ENCODE measurements around the gene SPESP1. TPM values are rescaled to one million over a fixed set of nuclear protein-coding genes. Genes with fewer than 3 reads are reported as not detected.

Gene SPESP1
- total and polyA plus RNA-seq, 2 donors (not counting 3 experiments of a cell fraction or from before 2014, with no cell fraction given) = 1.5 to 2.0 TPM

DNA sequence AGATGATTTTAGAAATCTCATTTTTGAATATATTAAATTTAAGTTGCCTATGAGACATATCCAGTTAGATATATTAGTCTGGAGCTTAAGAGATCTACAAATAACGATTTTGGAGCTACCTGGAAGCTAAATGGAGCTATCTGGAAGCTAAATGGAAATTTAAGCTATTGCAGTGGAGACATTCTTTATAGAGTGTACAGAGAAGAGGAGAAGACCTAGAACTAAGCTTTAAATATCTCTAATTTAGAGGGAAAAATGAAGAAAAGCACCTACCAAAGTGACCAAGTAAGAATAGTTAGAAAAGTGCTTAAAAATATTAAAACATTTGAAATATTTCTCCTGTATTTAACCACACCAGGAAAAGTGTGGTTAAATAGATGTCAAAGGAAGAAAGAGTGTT lies 28.3 kb downstream of the SPESP1 start:
- DNase-seq (ENCODE audit: low read depth, low spot score) (no peak), FAIRE-seq (no peak)
- no peak overlapping the region for H2AFZ ChIP-seq (ENCODE audit: low read depth, low read length)
- TF ChIP-seq EZH2 (IDR thresholded peaks at IDR 0.05; ENCODE audit: borderline replicate concordance, low read depth, low read length, severe bottlenecking) (no peak), POLR2AphosphoS5 (IDR thresholded peaks at IDR 0.05; ENCODE audit: insufficient read depth, low read depth, low read length) (no peak), JUN (IDR thresholded peaks at IDR 0.05; ENCODE audit: borderline replicate concordance, insufficient read depth, insufficient read length, low read depth) (no peak), GATA2 (IDR thresholded peaks at IDR 0.05; ENCODE audit: insufficient read depth, insufficient read length, low read depth, low read length) (no peak)
- TF ChIP-seq, protein P1, sequence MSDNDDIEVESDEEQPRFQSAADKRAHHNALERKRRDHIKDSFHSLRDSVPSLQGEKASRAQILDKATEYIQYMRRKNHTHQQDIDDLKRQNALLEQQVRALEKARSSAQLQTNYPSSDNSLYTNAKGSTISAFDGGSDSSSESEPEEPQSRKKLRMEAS (IDR thresholded peaks at IDR 0.05; ENCODE audit: insufficient read depth, insufficient read length) = no peak
- H4K20me1 ChIP-seq (replicated peaks; ENCODE audit: control insufficient read depth, extremely low read depth, insufficient read depth, low read length) = no peaks in the 10 kb centered on the region
- intact Hi-C loops (cut with micrococcal nuclease) (no loop called here), dilution Hi-C loops (cut with MboI; ENCODE audit: extremely low pct_ligation_motif_present, low sequenced_read_pairs) (no loop called here)
- H3K27ac ChIP-seq (ENCODE audit: insufficient read depth, low read depth, low read length) = no peak overlapping the region
- H3K79me2 ChIP-seq (ENCODE audit: control insufficient read depth, insufficient read depth, low read length) = no peaks in the 10 kb centered on the region
- BruUV-seq (replicated peaks) = no TSS peak
- H3K9me1 ChIP-seq (replicated peaks; ENCODE audit: control insufficient read depth, extremely low read depth, insufficient read depth, low read length) = no peaks in the 10 kb centered on the region
- no peak overlapping the region for H3K9ac ChIP-seq (replicated peaks; ENCODE audit: extremely low read depth, insufficient read depth, low read length)
- no peaks in the 10 kb centered on the region for H3K4me1 ChIP-seq (ENCODE audit: control insufficient read depth, extremely low read depth, insufficient read depth, low read length)
- no peak overlapping the region for H3K4me2 ChIP-seq (ENCODE audit: insufficient read depth, low read length)
- POLR2A ChIA-PET = no interaction called here
- H3K9me3 ChIP-seq (replicated peaks; ENCODE audit: control insufficient read depth, insufficient read depth, low read length) = no peaks in the 10 kb centered on the region
- H3K36me3 ChIP-seq (ENCODE audit: control insufficient read depth in 2 of 2, extremely low read depth in 1 of 2, insufficient read depth in 2 of 2, low read length in 2 of 2) = no peaks in the 10 kb centered on the region
- peaks cover 2 to 10% of the 10 kb centered on the region in 2 experiments for H3K27me3 ChIP-seq (ENCODE audit: control insufficient read depth in 2 of 2, insufficient read depth in 2 of 2, low read length in 2 of 2)
- no peak overlapping the region for H3K4me3 ChIP-seq (replicated peaks in 1 of 3; ENCODE audit: insufficient read depth in 1 of 3, low read depth in 1 of 3, low read length in 3 of 3)
- CTCF ChIA-PET = interaction anchor here (0.9 to 1.0 kb wide), 2 partner anchors 9 to 73 kb away, joined by 3 read pairs; no protein-coding TSS in a partner anchor

DNA sequence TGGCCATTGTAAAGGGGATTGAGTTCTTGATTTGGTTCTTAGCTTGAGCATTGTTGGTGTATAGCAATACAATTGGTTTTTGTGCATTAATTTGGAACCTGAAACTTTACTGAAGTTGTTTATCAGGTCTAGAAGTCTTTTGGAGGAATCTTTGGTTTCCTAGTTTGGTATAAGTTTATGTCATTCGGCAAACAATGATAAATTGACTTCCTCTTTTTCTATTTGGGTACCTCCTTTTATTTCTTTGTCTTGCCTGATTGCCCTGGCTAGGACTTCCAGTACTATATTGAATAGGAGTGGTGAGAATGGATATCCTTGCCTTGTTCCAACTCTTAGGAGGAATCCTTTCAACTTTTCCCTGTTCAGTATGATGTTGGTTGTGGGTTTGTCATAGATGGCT lies 32.1 kb downstream of the SPESP1 start:
- no TSS peak for BruUV-seq (replicated peaks)
- ChIA-PET POLR2A (no interaction called here), CTCF (no interaction called here)
- dilution Hi-C loops (cut with MboI; ENCODE audit: extremely low pct_ligation_motif_present, low sequenced_read_pairs) = no loop called here
- Histone ChIP-seq H3K4me3 (replicated peaks in 1 of 3; ENCODE audit: insufficient read depth in 1 of 3, low read depth in 1 of 3, low read length in 3 of 3) (no peak overlapping the region), H3K4me2 (ENCODE audit: insufficient read depth, low read length) (no peak overlapping the region), H3K9ac (replicated peaks; ENCODE audit: extremely low read depth, insufficient read depth, low read length) (no peak overlapping the region), H2AFZ (ENCODE audit: low read depth, low read length) (no peak overlapping the region), H3K9me1 (replicated peaks; ENCODE audit: control insufficient read depth, extremely low read depth, insufficient read depth, low read length) (no peaks in the 10 kb centered on the region), H3K9me3 (replicated peaks; ENCODE audit: control insufficient read depth, insufficient read depth, low read length) (no peaks in the 10 kb centered on the region), H3K4me1 (ENCODE audit: control insufficient read depth, extremely low read depth, insufficient read depth, low read length) (no peaks in the 10 kb centered on the region), H4K20me1 (replicated peaks; ENCODE audit: control insufficient read depth, extremely low read depth, insufficient read depth, low read length) (no peaks in the 10 kb centered on the region), H3K27ac (ENCODE audit: insufficient read depth, low read depth, low read length) (no peak overlapping the region), H3K27me3 (ENCODE audit: control insufficient read depth in 2 of 2, insufficient read depth in 2 of 2, low read length in 2 of 2) (peaks cover 4 to 6% of the 10 kb centered on the region in 2 experiments), H3K36me3 (ENCODE audit: control insufficient read depth in 2 of 2, extremely low read depth in 1 of 2, insufficient read depth in 2 of 2, low read length in 2 of 2) (no peaks in the 10 kb centered on the region), H3K79me2 (ENCODE audit: control insufficient read depth, insufficient read depth, low read length) (no peaks in the 10 kb centered on the region)
- TF ChIP-seq JUN (IDR thresholded peaks at IDR 0.05; ENCODE audit: borderline replicate concordance, insufficient read depth, insufficient read length, low read depth) (no peak), EZH2 (IDR thresholded peaks at IDR 0.05; ENCODE audit: borderline replicate concordance, low read depth, low read length, severe bottlenecking) (no peak), FOS (IDR thresholded peaks at IDR 0.05; ENCODE audit: borderline replicate concordance, insufficient read depth, low read length) (no peak), GATA2 (IDR thresholded peaks at IDR 0.05; ENCODE audit: insufficient read depth, insufficient read length, low read depth, low read length) (no peak), POLR2A (IDR thresholded peaks at IDR 0.05; ENCODE audit: low read depth, low read length) (no peak), POLR2AphosphoS5 (IDR thresholded peaks at IDR 0.05; ENCODE audit: insufficient read depth, low read depth, low read length) (no peak), MYC (IDR thresholded peaks at IDR 0.05; ENCODE audit: low read depth, low read length) (no peak)
- TF ChIP-seq, protein P2, sequence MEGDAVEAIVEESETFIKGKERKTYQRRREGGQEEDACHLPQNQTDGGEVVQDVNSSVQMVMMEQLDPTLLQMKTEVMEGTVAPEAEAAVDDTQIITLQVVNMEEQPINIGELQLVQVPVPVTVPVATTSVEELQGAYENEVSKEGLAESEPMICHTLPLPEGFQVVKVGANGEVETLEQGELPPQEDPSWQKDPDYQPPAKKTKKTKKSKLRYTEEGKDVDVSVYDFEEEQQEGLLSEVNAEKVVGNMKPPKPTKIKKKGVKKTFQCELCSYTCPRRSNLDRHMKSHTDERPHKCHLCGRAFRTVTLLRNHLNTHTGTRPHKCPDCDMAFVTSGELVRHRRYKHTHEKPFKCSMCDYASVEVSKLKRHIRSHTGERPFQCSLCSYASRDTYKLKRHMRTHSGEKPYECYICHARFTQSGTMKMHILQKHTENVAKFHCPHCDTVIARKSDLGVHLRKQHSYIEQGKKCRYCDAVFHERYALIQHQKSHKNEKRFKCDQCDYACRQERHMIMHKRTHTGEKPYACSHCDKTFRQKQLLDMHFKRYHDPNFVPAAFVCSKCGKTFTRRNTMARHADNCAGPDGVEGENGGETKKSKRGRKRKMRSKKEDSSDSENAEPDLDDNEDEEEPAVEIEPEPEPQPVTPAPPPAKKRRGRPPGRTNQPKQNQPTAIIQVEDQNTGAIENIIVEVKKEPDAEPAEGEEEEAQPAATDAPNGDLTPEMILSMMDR (IDR thresholded peaks at IDR 0.05; ENCODE audit: extremely low read depth in 1 of 2, insufficient read depth in 1 of 2, low read depth in 1 of 2, low read length in 2 of 2) = no peak
- TF ChIP-seq, protein P1 (IDR thresholded peaks at IDR 0.05; ENCODE audit: insufficient read depth, insufficient read length) = no peak
- FAIRE-seq (no peak), DNase-seq (ENCODE audit: low read depth, low spot score) (no peak)
- intact Hi-C loops (cut with micrococcal nuclease) = no loop called here
